NCI-H774 (cell line): ENCODE results near the gene ATP6V1B1.
A peak's percentile ranks its signal among the peaks of the same experiment; 100 is the strongest.

ENCODE experiments used
- DNase-seq: peaks from one replicate; lab custom pipeline; 2025; lab: John Stamatoyannopoulos, UW

ATP6V1B1 gene

DNA sequence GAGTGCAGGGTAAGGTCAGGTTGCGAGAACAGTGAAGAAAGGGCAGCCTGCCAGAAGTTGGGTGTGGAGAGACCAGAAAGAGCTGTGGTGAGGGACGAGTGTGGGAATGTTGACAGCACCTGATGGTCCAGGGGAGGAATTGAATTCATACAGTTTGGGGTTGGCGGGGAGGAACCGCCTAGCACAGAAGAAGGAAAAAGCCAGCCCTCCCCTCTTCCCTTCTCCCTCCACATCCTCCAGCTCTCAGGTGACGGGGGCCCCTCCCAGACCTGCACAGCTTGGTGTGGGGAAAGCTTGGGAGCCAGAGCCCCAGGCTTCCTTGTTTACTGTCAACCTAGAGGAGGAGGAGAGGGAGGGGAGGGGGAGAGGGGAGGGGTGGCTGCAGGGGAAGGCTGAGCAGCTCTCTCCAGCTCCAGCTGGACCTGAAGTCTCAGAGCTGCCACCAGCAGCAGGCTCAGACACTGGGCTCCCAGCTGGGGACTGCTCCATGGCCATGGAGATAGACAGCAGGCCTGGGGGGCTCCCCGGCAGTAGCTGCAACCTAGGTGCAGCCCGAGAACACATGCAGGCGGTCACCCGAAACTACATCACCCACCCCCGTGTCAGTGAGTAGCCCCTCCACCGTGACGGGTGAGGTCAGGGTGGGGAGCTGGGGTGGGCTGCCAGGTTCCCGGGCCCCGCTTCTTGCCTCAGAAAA, at the start of gene ATP6V1B1:
TSS of gene ATP6V1B1 (plus strand) at position 433 of the 697 bp plus-strand sequence. CDS start at position 488, 55 bp downstream.
- peak; percentile 41 for DNase-seq

GRCh38 chr2:70886541-70886987, 49.1 kb upstream of the ATP6V1B1 start:
- DNase-seq, result no peak

- DNase-seq, result no peak
These were observed 48.5 kb upstream of the ATP6V1B1 start for GRCh38 chr2:70887208-70887549.

DNA sequence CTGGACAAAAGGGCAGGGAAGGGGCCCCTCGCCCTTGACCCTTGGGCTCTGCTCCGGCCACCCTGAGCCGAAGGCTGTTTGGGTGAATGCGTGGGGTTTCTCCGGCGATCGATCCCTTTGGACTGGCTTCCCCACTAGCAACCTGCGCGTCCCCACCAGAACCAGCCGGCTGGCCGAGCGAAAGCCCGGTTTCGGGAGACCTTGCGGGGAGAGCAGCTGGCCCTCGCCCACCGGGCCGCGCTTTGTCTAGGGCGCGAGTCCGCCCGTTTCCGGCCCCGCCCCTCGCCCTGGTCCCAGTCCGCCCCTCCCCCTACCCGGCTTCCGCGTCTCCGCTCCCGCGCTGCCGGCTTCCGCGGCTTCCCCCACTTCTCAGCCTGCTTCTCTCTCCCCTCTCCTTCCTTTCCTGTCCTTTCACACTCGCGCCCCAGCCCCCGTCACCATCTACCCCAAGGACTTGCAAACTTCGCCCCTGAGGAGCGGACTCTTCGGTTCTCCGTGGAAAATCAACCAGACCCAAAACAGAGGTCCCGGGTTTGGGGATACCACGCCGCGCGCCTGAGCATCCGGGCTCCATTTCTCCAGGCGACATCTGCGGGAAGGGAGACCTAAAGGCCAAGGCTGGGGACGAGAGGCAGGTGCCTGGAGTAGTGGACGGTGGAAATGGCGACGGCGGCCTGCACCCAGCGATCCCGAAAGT, 48.0 kb upstream of the ATP6V1B1 start:
- peak; percentile 60 for DNase-seq

DNA sequence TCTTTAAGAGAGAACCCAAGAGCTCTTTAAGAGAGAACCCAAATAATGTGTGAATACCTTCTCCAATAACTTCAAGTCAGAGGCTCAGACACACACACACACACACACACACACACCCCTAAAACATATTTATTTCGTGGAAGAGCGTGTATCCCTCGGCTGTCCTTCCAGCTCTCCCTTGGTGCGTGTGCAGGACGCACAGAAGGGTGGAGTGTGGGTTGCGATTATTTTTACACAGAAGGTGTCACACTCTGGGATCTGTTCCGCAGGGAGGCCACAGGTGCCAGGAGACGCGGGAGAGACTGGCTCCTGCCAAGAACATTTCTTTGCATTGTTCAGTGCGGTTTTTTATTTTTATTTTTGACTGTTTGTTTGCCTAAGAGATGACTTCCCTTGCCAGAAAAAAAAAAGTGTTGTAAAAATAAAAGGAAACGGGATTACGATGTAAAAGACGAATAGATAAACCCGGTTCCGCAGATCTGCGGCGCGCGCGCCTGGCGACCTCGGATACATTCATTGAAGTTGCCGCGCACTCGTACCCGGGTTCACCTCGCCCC, 47.3 kb upstream of the ATP6V1B1 start:
- no peak for DNase-seq

- no peak for DNase-seq
These were observed 46.6 kb upstream of the ATP6V1B1 start for GRCh38 chr2:70888923-70889715.

DNA sequence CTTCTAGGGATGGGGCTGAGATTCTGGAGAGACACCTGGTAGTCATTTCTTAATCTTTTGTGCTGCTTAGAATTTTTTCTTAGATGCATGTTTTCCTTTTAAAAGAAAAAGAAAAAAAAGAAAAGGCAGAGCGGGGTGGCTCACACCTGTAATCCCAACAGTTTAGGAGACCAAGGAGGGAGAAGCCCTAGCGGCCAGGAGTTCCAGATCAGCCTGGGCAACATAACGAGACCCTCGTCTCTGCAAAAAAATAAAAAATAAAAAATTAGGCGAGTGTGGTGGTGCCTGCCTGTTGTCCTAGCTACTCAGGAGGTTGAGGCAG, 46.0 kb upstream of the ATP6V1B1 start:
- no peak for DNase-seq

GRCh38 chr2:70890469-70891065, 45.1 kb upstream of the ATP6V1B1 start:
- no peak for DNase-seq

DNA sequence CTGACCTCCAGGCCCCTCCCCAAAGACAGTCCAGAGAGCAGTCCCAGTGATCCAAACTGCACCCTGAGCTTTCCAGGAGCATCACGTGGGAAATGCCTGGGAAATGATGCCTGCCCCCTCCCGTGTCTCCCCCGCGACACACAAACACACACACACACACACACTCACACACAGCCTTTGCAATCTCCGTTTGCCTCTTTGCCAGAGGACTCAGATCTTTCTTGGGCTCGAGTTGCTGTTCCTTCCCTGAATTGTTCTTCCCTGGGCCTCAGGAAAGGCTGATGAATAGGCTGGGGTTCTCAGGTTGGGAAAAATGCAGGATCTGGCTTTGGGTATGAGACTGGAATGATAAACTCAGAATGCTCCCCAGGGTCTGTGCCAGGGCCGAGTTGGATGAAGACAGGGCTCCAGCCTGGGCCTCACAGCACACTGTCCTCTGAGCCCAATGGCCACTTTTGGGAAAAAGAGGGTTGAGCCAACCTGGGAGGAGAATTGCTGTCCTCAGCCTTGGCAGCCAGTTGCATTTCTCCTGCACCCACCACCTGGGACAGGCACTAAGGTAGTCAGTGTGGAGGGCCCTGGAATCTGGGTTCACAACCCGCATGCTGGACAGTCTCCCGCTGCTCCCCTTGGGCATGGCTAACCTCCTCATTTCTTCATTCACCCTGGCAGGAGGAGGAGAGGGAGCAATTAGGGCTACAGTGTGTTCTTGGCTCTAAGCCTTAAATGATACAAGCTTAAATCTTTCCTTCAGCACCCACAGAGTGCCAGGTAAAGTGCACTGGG, 43.9 kb upstream of the ATP6V1B1 start:
- no peak for DNase-seq

DNA sequence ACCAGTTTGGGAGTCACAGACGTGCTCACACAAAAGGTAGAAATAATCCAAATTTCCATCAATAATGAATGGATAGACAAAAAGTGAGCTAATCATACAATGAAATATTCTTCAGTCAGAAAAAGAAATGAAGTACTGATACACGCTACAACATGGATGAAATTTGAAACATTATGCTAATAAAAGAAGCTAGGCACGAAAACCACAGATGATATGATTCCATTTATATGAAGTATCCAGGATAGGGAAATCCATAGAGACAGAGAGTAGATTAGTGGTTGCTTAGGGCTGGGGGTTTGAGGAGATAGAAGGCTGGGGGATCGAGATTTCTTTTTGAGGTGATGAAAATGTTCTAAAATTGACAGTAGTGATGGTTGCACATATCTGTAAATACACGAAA, 43.0 kb upstream of the ATP6V1B1 start:
- no peak for DNase-seq

- no peak for DNase-seq
These were observed 42.5 kb upstream of the ATP6V1B1 start for GRCh38 chr2:70893186-70893585.

DNA sequence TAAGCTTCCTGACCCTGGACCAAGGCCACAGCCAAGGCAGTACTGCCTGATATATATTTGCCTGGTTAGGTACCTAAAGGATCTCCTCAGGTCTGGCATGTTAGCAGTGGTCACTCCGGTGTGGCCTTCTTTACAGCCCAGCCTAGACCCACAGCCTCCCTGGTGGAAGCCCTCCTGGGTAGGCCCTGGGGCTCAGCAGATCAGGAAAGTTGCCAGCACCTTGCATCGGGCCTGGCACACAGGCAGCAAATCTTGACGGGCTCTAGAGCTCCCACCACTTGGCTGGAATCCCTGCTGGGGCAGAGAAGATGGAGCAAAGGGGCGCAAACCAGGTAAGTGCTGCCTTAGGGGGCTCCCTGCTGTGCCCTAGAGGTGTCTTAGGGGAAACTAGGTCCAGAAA, 40.9 kb upstream of the ATP6V1B1 start:
- no peak for DNase-seq

DNA sequence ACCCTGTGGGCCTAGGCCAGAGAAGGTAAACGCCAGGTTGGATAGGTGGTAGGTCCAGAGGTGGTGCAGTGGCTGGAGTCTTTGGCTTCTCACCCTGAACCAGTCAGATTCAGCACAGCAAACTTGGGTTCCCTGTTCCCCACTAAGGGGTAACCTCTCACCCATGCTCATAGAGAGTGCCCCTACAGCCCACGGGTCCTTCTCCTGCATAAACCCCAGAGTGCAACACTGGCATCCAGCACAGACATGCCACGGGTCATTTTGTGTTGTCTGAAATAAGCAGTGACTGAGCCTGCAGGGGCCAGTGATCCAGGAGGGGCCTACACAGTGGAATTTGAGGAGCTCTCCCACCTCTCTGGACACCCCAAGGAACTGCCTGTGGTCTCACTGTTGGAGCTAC, 40.5 kb upstream of the ATP6V1B1 start:
- no peak for DNase-seq

- no peak for DNase-seq
These were observed 39.5 kb upstream of the ATP6V1B1 start for GRCh38 chr2:70895998-70896764.

DNA sequence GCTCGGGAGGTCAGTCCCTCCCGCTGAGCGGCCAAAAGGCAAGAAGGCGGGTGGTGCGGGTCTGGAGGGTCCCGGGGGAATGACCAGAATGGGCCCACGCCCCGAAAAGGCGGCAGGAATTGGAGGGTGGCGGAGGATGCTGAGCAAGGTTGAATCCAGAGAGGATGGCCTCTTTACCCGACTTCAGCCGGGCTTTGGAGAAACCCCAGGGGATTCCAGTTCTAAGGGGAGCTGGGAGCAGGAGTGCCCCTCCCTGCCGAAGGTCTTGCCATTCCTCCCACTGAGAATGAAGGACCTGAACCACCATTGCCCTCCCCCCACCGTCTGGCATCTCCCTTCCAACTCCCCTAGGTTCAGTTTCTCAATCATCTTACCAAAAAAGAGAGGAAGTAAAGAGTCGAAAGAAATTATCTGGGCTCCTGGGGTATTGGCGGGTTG, 38.9 kb upstream of the ATP6V1B1 start:
- no peak for DNase-seq

DNA sequence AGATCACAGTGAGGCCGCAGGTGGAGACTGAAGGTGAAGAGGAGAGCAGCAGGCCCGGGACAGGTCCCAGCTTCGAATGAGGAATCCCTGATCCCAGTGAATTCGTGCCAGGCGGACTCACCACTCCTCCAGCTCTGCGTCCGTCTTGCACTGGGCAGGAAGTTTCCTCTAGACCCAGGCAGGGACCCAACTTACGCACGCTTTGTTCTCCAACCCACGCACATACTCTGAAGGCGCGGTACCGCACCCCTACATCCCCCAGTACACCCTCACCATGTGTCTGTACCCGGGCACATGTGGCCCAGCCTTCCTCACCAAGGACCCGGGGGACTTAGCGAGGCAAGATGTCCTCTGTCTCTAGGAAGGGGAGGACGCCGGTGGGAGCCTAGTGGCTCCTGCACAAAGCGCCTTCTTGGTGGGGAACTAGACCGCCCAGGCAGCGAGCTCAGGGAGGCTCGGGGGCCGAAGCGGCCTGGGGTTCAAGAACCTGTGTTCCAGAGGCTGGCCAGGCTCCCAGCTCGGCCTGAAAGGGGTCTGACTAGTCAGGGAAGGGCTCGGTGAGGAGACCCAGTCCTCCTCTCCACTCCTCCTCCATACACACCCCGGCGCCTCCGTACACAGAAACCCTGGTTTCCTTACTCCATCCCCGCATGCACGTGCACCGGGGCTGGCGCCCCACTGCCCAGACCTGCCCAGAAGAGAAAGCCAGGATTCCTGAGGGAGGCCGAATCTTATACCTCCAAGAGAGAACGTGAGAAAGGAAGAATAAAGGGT, 38.3 kb upstream of the ATP6V1B1 start:
- no peak for DNase-seq

DNA sequence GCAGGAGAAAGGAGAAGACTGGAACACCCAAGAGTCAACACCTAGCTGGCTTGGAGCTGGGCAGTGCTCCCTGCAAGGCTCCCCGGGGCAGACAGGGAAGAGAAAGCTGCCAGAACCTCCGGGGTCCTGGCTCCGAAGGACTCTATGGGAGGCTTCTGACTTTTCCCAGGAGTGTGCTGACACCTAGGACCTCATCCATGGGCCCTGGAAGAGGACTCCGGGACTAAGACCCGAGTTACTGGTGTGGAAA, 37.8 kb upstream of the ATP6V1B1 start:
- DNase-seq, result no peak

DNA sequence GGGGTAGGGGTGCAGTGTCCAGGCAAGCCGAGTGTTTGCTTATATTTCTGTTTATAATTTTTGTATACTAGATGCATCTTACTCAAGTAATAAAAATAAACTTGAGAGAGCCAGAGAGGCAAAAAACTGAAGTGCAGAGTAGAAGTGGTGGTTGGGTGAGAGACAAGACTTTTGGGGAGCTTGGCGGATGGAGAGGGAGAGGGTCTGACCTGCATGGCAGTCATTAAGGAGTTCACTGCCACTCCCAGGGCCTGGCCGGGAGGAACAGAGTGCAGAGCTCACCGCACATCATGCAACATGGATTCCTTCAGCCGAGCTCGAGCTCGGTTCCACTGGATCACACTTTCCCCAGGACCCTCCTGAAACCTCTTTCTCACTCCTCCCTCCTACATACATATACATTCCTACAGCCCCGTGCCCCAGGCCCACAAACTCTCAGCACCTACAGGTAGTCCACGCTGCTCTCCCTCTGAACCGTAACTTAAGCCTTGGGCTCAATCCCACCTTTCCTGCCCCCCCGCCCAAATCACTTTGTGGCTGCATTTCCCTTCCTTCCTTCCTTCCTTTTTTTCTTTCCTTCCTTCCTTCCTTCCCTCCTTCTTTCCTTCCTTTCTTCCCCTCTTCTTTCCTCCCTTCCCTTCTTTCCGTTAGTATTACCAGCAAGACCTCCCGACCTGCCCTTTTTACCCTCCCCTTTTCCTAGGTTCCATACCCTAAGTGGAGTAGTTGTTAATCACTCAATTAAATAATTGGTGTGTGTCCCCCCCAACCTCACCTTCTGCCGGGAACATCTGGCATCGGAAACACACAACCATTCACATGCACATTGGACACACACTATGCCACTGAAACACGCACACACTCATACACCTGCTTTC, 37.1 kb upstream of the ATP6V1B1 start:
- no peak for DNase-seq
